Vagina (tissue), 2 donors: ENCODE results near the gene LAIR2. TPM values are rescaled to one million over a fixed set of nuclear protein-coding genes. Genes with fewer than 3 reads are reported as not detected.

Experiments used
- DNase-seq, 2 donors: peaks; one replicate each; pipeline ENCODE4 v3.0.0-alpha.2; 2017; ENCODE audit errors: extremely low spot score in 2 of 2
- H3K27ac ChIP-seq: fragments of 200-600 bp; sonication (generic); one replicate; pipeline ENCODE4 v1.5.1; 2019
- H3K27me3 ChIP-seq: fragments of 200-600 bp; sonication (generic); one replicate; pipeline ENCODE4 v1.5.1; 2019
- H3K36me3 ChIP-seq, 2 donors: fragments of 200-600 bp; sonication (generic); one replicate each; pipeline ENCODE4 v1.5.1; 2017 to 2019
- H3K4me1 ChIP-seq: fragments of 200-600 bp; sonication (generic); one replicate; pipeline ENCODE4 v1.5.1; 2019
- H3K4me3 ChIP-seq, 2 donors: fragments of 200-600 bp; sonication (generic); 1 replicate in 1 of 2; 2 replicates in 1 of 2; pipeline ENCODE4 v1.5.1; 2016 to 2019
- H3K9me3 ChIP-seq: fragments of 200-600 bp; sonication (generic); one replicate; pipeline ENCODE4 v1.5.1; 2019
- CTCF ChIP-seq, 3 experiments: fragments of 450-650 bp in 2 of 3; fragments of 200-600 bp in 1 of 3; sonication (generic) in 1 of 3; IDR thresholded peaks; one replicate each; pipeline ENCODE4 v1.5.1; 2017 to 2019; ENCODE audit warnings: antibody characterized with exemption in 3 of 3, mild to moderate bottlenecking in 2 of 3, moderate library complexity in 2 of 3
- POLR2A ChIP-seq, 2 donors: fragments of 450-650 bp; IDR thresholded peaks; one replicate each; pipeline ENCODE4 v1.6.1; 2017; ENCODE audit warnings: antibody characterized with exemption in 2 of 2, mild to moderate bottlenecking in 2 of 2, moderate library complexity in 2 of 2
- POLR2AphosphoS5 ChIP-seq, 2 donors: sonication (generic); formaldehyde crosslinking; IDR thresholded peaks; one replicate each; pipeline ENCODE4 v1.9.0; 2017; ENCODE audit warnings: antibody characterized with exemption in 2 of 2, mild to moderate bottlenecking in 2 of 2, low read depth in 1 of 2; ENCODE audit not compliant: insufficient read depth in 1 of 2
- intact Hi-C: fragments of 100-400 bp; cut with DNase I; formaldehyde crosslinking; loops from one replicate; pipeline ENCODE4 v1.15.1; 2023
- total RNA-seq: library from RNA; depleted of rRNA; stranded (reverse); fragments of >200 nt; gene quantifications from one replicate; pipeline ENCODE4 v1.2.3, GENCODE V29; 2016

LAIR2 gene
- total RNA-seq, 1 donor from 2014 or later, result not detected

GRCh38 chr19:54536956-54537355, 34.3 kb downstream of the LAIR2 start:
- TF ChIP-seq CTCF (IDR thresholded peaks at IDR 0.05) (no peak), POLR2AphosphoS5 (IDR thresholded peaks at IDR 0.05; ENCODE audit: insufficient read depth in 1 of 2, low read depth in 1 of 2) (no peak), POLR2A (IDR thresholded peaks at IDR 0.05) (no peak)
- Histone ChIP-seq H3K4me3 (no peak overlapping the region), H3K27me3 (no peaks in the 10 kb centered on the region), H3K27ac (no peak overlapping the region), H3K36me3 (no peaks in the 10 kb centered on the region), H3K9me3 (no peaks in the 10 kb centered on the region), H3K4me1 (no peaks in the 10 kb centered on the region)
- intact Hi-C loops, result no loop called here
- DNase-seq, result no peak

- no peak overlapping the region for H3K27ac ChIP-seq
- no peaks in the 10 kb centered on the region for H3K36me3 ChIP-seq
- intact Hi-C loops, result no loop called here
- H3K27me3 ChIP-seq, result no peaks in the 10 kb centered on the region
- no peaks in the 10 kb centered on the region for H3K4me1 ChIP-seq
- DNase-seq, result no peak
- no peak overlapping the region for H3K4me3 ChIP-seq
- TF ChIP-seq POLR2AphosphoS5 (IDR thresholded peaks at IDR 0.05; ENCODE audit: insufficient read depth in 1 of 2, low read depth in 1 of 2), result no peak
- H3K9me3 ChIP-seq, result no peaks in the 10 kb centered on the region
Observed at GRCh38 chr19:54541712-54542111, 39.1 kb downstream of the LAIR2 start.

GRCh38 chr19:54548806-54549205, 46.2 kb downstream of the LAIR2 start:
- intact Hi-C loops, result no loop called here
- Histone ChIP-seq H3K27ac (no peak overlapping the region), H3K36me3 (no peaks in the 10 kb centered on the region), H3K4me3 (no peak overlapping the region), H3K27me3 (no peaks in the 10 kb centered on the region), H3K4me1 (no peaks in the 10 kb centered on the region), H3K9me3 (no peaks in the 10 kb centered on the region)
- no peak for TF ChIP-seq CTCF (IDR thresholded peaks at IDR 0.05)
- TF ChIP-seq POLR2A (IDR thresholded peaks at IDR 0.05), result no peak
- DNase-seq, result no peak

GRCh38 chr19:54549224-54549623, 46.6 kb downstream of the LAIR2 start:
- DNase-seq, result no peak
- H3K27ac ChIP-seq, result no peak overlapping the region
- H3K27me3 ChIP-seq, result no peaks in the 10 kb centered on the region
- no peak overlapping the region for H3K4me3 ChIP-seq
- no peaks in the 10 kb centered on the region for H3K4me1 ChIP-seq
- TF ChIP-seq POLR2A (IDR thresholded peaks at IDR 0.05), result no peak
- no peak for TF ChIP-seq CTCF (IDR thresholded peaks at IDR 0.05)
- TF ChIP-seq POLR2AphosphoS5 (IDR thresholded peaks at IDR 0.05; ENCODE audit: insufficient read depth in 1 of 2, low read depth in 1 of 2), result no peak
- no peaks in the 10 kb centered on the region for H3K36me3 ChIP-seq
- H3K9me3 ChIP-seq, result no peaks in the 10 kb centered on the region
- intact Hi-C loops, result no loop called here

GRCh38 chr19:54551293-54551692, 48.7 kb downstream of the LAIR2 start:
- Histone ChIP-seq H3K4me1 (no peaks in the 10 kb centered on the region), H3K36me3 (no peaks in the 10 kb centered on the region), H3K27me3 (no peaks in the 10 kb centered on the region), H3K9me3 (no peaks in the 10 kb centered on the region), H3K4me3 (no peak overlapping the region), H3K27ac (no peak overlapping the region)
- intact Hi-C loops, result no loop called here
- DNase-seq, result no peak
- no peak for TF ChIP-seq CTCF (IDR thresholded peaks at IDR 0.05)
- TF ChIP-seq POLR2A (IDR thresholded peaks at IDR 0.05), result no peak
- TF ChIP-seq POLR2AphosphoS5 (IDR thresholded peaks at IDR 0.05; ENCODE audit: insufficient read depth in 1 of 2, low read depth in 1 of 2), result no peak
